Breast epithelium (tissue), 3 donors: ENCODE results near the gene NUAK1.

ENCODE experiments used
- CTCF ChIP-seq, 3 donors: fragments of 450-650 bp; IDR thresholded peaks; one replicate each; pipeline ENCODE4 v1.5.1; 2016 to 2017; ENCODE audit warnings: antibody characterized with exemption in 3 of 3, mild to moderate bottlenecking in 3 of 3, moderate library complexity in 3 of 3
- POLR2A ChIP-seq: fragments of 450-650 bp; IDR thresholded peaks from one replicate; pipeline ENCODE4 v1.6.1; 2016; ENCODE audit warnings: antibody characterized with exemption, mild to moderate bottlenecking, moderate library complexity
- POLR2AphosphoS5 ChIP-seq, 3 donors: sonication (generic); formaldehyde crosslinking; IDR thresholded peaks; one replicate each; pipeline ENCODE4 v1.6.1; 2017; ENCODE audit warnings: antibody characterized with exemption in 3 of 3

- TF ChIP-seq CTCF (IDR thresholded peaks at IDR 0.05) (no peak), POLR2AphosphoS5 (IDR thresholded peaks at IDR 0.05) (peak in 1 of 3 donors; percentile 4), POLR2A (no peak)
Measured at GRCh38 chr12:106112145-106112821, 26.5 kb downstream of the NUAK1 start.
